IPS-18a (cell line): ENCODE results near the gene TRIM29.

Experiments used
- H3K27ac ChIP-seq: one replicate; pipeline ENCODE4 v1.5.1; 2013; ENCODE audit warnings: low read length
- H3K27me3 ChIP-seq: one replicate; pipeline ENCODE4 v1.6.1; 2013; ENCODE audit warnings: mild to moderate bottlenecking, low read length; ENCODE audit not compliant: control insufficient read depth, insufficient read depth
- H3K36me3 ChIP-seq: one replicate; pipeline ENCODE4 v1.6.1; 2013; ENCODE audit warnings: low read depth, low read length; ENCODE audit not compliant: control insufficient read depth
- H3K4me1 ChIP-seq: one replicate; pipeline ENCODE4 v1.6.1; 2013; ENCODE audit warnings: low read depth, low read length; ENCODE audit not compliant: control insufficient read depth
- H3K4me3 ChIP-seq: one replicate; pipeline ENCODE4 v1.5.1; 2013; ENCODE audit warnings: low read length
- H3K9ac ChIP-seq: one replicate; pipeline ENCODE4 v1.6.1; 2013; ENCODE audit warnings: mild to moderate bottlenecking, low read length, moderate library complexity
- H3K9me3 ChIP-seq: one replicate; pipeline ENCODE4 v1.6.1; 2013; ENCODE audit warnings: low read depth, low read length; ENCODE audit not compliant: control insufficient read depth

Gene TRIM29

DNA sequence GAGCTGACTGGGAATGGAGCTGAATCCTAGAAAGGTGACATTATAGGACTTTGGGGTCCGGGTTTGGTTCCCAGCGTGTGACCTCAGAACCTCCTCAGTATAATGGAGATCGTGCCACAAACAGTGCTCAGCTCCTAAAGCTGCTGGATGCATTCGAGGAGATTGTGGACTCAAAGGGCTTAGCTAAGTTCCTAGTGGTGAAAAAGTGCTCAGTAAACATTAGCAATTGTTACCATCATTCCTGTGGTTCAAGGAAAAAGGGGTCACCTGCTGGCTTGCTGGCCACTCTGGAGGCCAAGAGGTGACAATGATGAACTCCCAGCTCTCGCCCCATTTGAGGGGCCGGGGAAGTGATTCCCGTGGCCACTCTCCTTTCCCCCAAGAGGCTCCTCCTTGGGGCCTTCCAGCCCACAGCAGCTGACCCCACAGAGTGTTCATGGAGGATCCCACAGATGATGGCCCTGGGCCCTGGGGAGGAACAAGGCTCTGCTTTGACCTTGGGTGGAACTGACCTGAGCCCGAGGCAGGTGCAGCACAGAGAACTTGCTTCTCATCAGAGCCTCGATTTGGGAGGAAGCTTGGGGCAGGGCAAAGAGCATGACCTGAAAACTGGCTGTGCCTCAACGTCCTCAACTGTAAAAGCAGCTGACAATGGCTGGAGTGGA lies 40.1 kb downstream of the TRIM29 start:
- H3K36me3 ChIP-seq, result no peaks in the 10 kb centered on the region
- H3K9me3 ChIP-seq, result no peaks in the 10 kb centered on the region
- no peak overlapping the region for H3K27ac ChIP-seq
- no peak overlapping the region for H3K4me3 ChIP-seq
- H3K9ac ChIP-seq, result no peak overlapping the region
- peaks cover 15% of the 10 kb centered on the region for H3K4me1 ChIP-seq
- H3K27me3 ChIP-seq, result peaks cover 31% of the 10 kb centered on the region

DNA sequence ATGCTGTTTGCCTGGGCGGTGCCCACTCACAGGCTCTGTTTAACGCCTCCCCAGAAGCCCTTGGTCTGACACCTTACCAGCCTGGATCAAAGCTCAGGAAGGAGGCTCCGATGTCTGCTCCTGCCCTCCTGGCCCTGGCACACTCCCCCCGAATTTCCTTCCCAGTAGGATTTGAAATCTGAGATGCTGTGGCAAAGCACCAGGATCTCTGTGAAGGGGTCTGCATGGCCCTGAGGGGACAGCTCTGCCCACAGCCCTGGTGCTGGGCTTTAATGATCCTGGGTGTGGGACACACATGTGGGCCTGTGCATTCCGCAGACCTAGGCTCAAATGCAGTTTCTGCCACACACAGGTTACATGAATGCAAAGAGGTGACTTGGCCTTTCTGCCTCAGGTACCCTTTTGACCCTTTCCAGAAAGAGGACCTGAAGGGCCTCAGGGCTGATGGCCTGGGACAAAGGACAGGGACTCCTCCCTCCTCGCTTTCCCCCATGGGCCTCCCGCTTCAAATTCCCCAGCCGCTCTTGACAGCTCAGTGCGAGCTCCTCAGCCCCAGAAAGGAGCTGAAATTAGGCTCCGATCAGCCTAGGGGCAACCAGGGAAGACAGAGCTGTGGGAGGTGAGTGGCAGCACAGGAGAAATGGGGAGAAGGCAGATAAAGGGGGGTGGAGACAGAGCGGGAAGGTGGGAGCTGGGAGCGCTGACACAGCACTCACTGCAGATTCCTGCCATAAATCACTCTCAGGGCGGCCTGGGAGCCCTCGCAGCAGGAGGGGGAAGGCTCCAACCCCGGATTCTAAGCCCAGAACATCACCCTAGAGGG lies 41.3 kb downstream of the TRIM29 start:
- peaks cover 15% of the 10 kb centered on the region for H3K4me1 ChIP-seq
- H3K4me3 ChIP-seq, result no peak overlapping the region
- H3K36me3 ChIP-seq, result no peaks in the 10 kb centered on the region
- H3K27me3 ChIP-seq, result peaks cover 31% of the 10 kb centered on the region
- no peaks in the 10 kb centered on the region for H3K9me3 ChIP-seq
- no peak overlapping the region for H3K27ac ChIP-seq
- no peak overlapping the region for H3K9ac ChIP-seq

DNA sequence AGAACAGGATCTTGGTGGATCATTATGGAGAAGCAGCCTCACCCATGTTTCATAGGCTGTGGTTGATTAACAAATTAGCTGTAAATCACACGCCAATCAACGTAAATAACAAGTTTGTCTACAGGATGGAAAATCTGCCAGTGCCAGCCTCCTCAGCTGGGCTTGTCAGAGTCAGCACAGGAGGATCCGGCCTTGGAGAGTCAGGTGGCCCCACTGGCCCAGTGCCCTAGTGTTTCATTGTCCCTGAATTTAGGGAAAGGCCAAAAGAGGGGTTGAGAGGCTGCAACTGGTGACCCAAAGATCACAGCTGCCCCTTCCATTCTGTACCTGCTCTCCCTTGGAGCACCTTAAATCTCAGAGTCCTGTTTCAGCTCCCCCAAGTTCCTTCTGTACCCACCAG lies 42.4 kb downstream of the TRIM29 start:
- no peaks in the 10 kb centered on the region for H3K36me3 ChIP-seq
- H3K9ac ChIP-seq, result no peak overlapping the region
- H3K27ac ChIP-seq, result no peak overlapping the region
- H3K27me3 ChIP-seq, result peaks cover 31% of the 10 kb centered on the region
- peaks cover 15% of the 10 kb centered on the region for H3K4me1 ChIP-seq
- no peak overlapping the region for H3K4me3 ChIP-seq
- no peaks in the 10 kb centered on the region for H3K9me3 ChIP-seq

DNA sequence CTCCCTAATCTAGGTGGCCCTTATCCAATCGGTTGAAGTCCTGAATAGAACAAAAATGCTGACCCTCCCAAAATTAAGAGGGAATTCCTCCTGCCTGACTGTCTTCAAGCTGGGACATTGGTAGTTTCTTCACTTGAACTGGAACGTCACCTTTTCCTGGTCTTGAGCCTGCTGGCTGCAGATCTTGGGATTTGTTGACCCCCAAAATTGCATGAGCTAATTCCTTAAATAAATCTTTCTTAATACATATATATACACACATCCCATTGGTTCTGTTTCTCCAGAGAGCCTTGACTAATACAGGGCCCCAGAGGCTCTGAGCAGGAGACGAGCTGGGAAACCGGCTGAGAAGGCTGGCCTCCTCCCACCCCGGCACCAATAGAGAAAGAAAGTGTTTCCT lies 46.2 kb downstream of the TRIM29 start:
- Histone ChIP-seq H3K4me3 (no peak overlapping the region), H3K27me3 (peaks cover 12% of the 10 kb centered on the region), H3K9me3 (no peaks in the 10 kb centered on the region), H3K4me1 (peaks cover 5% of the 10 kb centered on the region), H3K36me3 (no peaks in the 10 kb centered on the region), H3K27ac (no peak overlapping the region), H3K9ac (no peak overlapping the region)

DNA sequence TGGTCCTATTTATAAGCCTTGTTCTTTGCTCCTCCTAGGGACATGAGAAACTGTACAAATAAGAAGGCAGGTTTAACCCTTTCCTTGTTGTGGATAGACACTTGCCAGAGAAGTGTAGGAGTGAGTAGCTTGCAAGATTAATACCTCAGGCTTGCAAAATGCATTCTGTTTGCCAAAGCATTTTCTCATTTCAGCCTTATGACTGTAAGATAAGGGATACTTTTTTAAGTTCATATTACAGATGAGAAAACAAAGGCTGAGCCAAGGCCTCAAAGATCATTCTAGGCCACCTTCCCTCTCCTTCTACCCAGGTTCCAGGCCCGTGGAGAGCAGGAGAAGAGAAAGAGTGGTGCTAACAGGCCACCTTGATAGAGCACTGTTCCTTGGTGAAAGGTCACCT lies 46.8 kb downstream of the TRIM29 start:
- Histone ChIP-seq H3K36me3 (no peaks in the 10 kb centered on the region), H3K9ac (no peak overlapping the region), H3K27me3 (peaks cover 7% of the 10 kb centered on the region), H3K4me1 (no peaks in the 10 kb centered on the region), H3K4me3 (no peak overlapping the region), H3K9me3 (no peaks in the 10 kb centered on the region), H3K27ac (no peak overlapping the region)

DNA sequence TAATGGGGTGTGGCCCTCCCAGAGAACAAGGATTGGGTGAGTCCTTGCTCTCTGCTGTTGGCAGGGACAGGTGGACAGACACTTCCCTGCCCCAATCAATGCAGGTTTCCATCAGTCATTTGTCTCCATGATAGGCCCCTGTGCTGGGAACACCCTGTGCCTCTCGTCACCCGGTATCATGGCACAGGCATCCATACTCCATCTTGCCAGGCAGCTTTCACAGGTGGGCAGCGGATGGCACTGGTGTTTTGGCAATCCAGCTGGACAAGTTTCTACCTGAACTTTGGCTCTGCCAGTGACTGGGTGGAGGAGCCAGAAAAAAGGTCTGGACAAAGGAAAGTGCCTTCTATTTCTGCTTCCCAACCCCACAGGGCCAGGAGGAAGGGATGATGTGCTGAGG lies 47.5 kb downstream of the TRIM29 start:
- no peaks in the 10 kb centered on the region for H3K36me3 ChIP-seq
- H3K27me3 ChIP-seq, result peaks cover under 1% of the 10 kb centered on the region
- no peak overlapping the region for H3K4me3 ChIP-seq
- H3K9me3 ChIP-seq, result peaks cover 3% of the 10 kb centered on the region
- no peaks in the 10 kb centered on the region for H3K4me1 ChIP-seq
- no peak overlapping the region for H3K27ac ChIP-seq
- H3K9ac ChIP-seq, result no peak overlapping the region

DNA sequence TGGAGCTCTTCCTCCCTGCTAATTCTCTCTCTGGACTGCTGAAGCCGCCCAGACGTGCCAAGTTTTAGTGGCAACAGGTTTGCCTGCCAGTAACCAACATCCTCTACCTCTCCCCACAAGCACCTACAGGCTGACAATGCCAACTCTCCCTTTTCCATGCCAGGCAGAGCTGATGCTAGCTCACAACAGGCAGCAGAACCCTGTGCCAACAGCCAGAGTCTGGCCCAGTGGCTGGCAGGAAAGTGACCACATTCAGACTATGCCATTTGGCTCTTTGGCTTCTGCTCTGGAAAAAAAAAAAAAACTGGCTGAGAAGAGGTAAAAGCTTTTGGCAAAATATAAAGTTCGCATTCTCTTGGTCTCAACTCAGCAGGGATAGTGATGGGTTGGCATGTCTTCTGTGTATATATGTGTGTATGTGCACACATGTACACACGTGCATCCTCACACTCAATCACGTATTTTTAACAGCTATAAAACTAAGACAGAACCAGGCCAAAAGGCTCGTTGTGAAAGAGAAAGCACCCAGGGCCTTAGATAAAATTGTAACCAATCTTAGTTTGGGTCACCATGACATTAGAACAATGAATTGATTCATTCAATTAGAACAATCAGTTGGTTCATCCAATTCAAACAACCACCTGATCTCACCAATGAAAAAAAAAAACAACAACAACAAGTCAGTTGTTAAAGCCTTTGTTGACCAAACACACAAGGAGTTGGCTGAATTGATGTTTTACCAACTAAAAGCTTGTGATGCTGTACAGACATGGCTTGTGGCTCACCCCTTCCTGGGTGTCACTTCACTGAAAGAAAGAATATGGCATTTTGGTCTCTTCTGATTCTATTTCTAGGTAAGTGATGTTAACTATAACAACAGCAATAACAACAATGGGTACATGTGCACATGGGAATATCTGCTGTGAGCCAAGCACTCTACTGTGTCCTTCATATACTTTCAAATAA lies 48.6 kb downstream of the TRIM29 start:
- H3K27me3 ChIP-seq, result no peaks in the 10 kb centered on the region
- no peaks in the 10 kb centered on the region for H3K4me1 ChIP-seq
- no peak overlapping the region for H3K4me3 ChIP-seq
- peaks cover 3% of the 10 kb centered on the region for H3K9me3 ChIP-seq
- H3K27ac ChIP-seq, result no peak overlapping the region
- H3K9ac ChIP-seq, result no peak overlapping the region
- H3K36me3 ChIP-seq, result no peaks in the 10 kb centered on the region

DNA sequence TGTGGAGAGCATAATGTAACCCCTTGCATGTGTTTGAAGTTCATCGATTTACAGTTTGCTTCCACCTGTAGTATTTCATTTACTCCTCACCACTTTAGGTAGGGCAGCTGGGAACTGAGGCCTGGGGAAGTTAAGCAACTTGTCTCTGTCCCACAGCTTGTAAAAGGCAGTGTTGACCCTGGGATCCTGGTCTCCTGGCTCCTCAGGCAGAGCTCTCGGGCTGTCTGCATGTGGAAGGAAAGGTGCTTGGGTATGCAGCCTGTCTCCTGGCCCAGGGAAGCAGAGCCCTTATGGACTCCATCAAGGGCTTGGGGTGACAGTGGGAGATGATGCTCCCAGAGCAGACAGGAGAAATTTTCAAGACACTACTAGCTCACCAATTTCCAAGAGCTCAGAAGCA lies 49.9 kb downstream of the TRIM29 start:
- no peak overlapping the region for H3K4me3 ChIP-seq
- no peaks in the 10 kb centered on the region for H3K36me3 ChIP-seq
- no peaks in the 10 kb centered on the region for H3K4me1 ChIP-seq
- no peak overlapping the region for H3K9ac ChIP-seq
- H3K27me3 ChIP-seq, result no peaks in the 10 kb centered on the region
- no peak overlapping the region for H3K27ac ChIP-seq
- peaks cover 8% of the 10 kb centered on the region for H3K9me3 ChIP-seq

DNA sequence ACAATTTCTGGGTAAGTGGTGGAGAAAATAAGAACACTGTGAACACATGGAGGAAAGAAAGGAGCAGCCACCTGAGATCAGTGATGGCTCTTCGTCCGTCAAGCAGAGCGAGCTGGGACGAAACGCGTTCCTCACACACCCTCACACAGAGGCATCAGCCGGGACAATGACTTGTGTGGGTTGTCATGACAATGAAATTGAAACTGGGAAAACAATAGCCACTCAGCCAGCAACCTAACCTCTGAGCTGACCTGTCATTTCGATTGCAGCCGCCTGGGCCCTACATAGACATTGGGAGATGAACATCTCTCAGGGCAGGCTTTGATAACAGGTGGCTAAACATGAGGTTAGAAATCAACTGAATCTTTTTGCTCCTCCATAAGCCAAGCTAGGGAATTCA lies 51.3 kb downstream of the TRIM29 start:
- Histone ChIP-seq H3K9me3 (peaks cover 12% of the 10 kb centered on the region), H3K9ac (no peak overlapping the region), H3K36me3 (no peaks in the 10 kb centered on the region), H3K4me1 (no peaks in the 10 kb centered on the region), H3K27ac (no peak overlapping the region), H3K4me3 (no peak overlapping the region), H3K27me3 (no peaks in the 10 kb centered on the region)

DNA sequence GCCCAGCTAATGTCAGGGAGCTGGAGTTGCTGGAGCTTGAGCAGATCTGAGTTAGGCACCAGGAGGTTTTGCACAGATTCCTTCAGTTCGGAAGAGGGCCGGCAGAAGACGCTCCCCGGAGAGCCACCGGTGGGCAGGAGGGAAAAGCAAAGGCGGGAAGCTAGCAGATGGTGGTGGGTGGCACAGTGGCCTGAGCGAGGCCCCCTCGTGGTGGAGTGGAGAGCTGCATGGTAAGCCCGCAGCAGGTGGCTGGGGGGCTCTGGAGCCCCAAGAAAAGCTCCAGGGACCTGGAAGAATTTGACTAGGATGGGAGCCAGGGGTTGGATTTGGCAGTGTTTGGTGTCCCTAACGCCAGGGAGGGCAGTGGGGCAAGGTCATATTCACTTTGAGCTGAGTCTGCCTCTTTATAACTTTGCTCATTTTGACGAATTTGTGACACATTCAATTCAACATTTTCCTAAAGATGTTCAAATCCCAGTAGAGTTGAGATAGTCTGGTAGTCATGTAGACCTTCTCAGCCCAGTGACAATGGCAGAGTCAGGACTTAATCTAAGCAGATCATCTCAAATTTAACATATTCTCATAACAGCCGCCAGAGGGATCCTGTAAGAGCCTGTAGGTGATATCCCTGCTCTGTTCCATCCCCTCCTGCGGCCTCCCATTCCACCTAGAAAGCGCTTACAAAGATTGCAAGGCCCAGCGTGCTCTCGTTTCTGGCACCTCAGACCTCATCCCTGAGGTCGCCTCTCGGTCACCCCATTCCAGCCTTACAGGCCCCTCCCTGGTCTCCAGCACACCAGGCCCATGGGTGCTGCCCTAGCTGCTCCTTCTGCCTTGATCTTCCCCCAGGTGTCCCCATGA lies 57.9 kb downstream of the TRIM29 start:
- Histone ChIP-seq H3K4me1 (no peaks in the 10 kb centered on the region), H3K4me3 (no peak overlapping the region), H3K9ac (no peak overlapping the region), H3K27ac (no peak overlapping the region), H3K36me3 (no peaks in the 10 kb centered on the region), H3K9me3 (peaks cover 12% of the 10 kb centered on the region), H3K27me3 (peaks cover 4% of the 10 kb centered on the region)

DNA sequence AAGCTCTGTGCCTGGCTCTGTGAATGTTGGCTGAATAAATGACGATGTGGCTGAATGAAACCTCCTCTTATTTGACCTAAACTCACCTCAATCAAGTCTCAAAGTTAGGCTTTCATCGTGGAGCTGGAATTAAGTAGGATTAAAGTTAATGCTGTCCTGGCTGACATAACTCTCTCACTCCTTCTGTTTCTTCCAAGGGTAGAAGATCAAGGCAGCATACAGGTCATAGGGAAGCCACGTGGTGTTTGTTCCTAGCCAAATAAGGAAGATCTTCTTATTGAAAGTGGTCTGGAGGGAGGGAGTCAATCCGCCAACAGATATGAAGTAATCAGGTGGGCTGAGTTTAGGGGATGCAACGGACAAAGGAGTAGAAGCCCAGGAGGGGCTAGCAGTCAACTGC lies 59.5 kb downstream of the TRIM29 start:
- H3K27me3 ChIP-seq, result peaks cover 4% of the 10 kb centered on the region
- H3K4me1 ChIP-seq, result no peaks in the 10 kb centered on the region

More for the DNA sequence above, 59.5 kb downstream of the TRIM29 start:
- no peaks in the 10 kb centered on the region for H3K36me3 ChIP-seq
- no peak overlapping the region for H3K27ac ChIP-seq
- H3K4me3 ChIP-seq, result no peak overlapping the region
- H3K9me3 ChIP-seq, result peaks cover 7% of the 10 kb centered on the region
- no peak overlapping the region for H3K9ac ChIP-seq
